ENCODE data around the gene WDPCP. TPM values are rescaled to one million over a fixed set of nuclear protein-coding genes. Genes with fewer than 3 reads are reported as not detected.
"Not testable (repeated sequence)": the region's sequence is repeated elsewhere in the genome, so short reads cannot be mapped to it uniquely, and the experiment has no call there.

Gene WDPCP
- total RNA-seq, 1 donor from 2014 or later, result 18.8 TPM

DNA sequence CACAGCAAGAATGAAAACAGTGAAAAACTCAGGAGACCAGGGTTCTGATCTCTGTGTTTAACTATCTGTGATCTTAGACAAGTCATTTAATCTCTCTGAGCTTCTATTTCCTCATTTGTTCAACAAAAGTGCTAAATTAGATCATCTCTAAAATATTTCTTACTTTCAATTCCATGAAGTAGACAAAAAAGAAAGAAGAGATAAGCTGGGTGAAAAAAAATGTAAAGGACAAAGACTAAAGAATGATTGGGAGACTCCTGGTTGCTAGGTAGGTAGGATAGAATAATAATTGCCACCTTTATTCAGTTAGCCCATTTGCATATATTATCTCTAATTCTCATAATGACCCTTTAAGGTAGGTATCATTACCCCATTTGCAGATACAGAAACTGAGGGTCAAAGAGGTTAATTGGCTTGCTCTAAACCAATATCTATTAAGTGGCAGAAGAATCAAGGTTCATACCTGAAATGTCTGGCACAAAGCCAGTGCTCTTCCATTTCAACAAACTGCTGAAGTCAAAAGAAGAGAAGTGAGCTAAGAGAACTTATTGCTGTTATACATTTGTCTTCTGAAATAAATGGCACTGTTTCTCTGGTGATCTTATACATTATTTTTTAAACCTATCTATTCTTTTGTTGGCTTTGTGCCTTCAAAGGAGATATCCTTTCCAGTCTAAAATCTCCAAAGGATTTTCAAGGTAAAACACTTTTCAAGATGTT is 395.9 kb downstream of the WDPCP start:
- no peak overlapping the region for H3K27ac ChIP-seq (replicated peaks)
- no peaks in the 10 kb centered on the region for H3K4me1 ChIP-seq
- intact Hi-C loops (cut with micrococcal nuclease), result no loop called here
- no peaks in the 10 kb centered on the region for H3K36me3 ChIP-seq
- no peak overlapping the region for H3K4me3 ChIP-seq
- no peaks in the 10 kb centered on the region for H3K27me3 ChIP-seq (ENCODE audit: low read depth)
- TF ChIP-seq, protein P1, sequence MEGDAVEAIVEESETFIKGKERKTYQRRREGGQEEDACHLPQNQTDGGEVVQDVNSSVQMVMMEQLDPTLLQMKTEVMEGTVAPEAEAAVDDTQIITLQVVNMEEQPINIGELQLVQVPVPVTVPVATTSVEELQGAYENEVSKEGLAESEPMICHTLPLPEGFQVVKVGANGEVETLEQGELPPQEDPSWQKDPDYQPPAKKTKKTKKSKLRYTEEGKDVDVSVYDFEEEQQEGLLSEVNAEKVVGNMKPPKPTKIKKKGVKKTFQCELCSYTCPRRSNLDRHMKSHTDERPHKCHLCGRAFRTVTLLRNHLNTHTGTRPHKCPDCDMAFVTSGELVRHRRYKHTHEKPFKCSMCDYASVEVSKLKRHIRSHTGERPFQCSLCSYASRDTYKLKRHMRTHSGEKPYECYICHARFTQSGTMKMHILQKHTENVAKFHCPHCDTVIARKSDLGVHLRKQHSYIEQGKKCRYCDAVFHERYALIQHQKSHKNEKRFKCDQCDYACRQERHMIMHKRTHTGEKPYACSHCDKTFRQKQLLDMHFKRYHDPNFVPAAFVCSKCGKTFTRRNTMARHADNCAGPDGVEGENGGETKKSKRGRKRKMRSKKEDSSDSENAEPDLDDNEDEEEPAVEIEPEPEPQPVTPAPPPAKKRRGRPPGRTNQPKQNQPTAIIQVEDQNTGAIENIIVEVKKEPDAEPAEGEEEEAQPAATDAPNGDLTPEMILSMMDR (IDR thresholded peaks at IDR 0.05; ENCODE audit: borderline replicate concordance), result no peak
- peaks cover 14% of the 10 kb centered on the region for H3K9me3 ChIP-seq (replicated peaks)
- DNase-seq, result no peak

- TF ChIP-seq, protein P1 (IDR thresholded peaks at IDR 0.05; ENCODE audit: borderline replicate concordance), result peak; percentile 54
- Histone ChIP-seq H3K27ac (replicated peaks) (no peak overlapping the region), H3K36me3 (no peaks in the 10 kb centered on the region), H3K27me3 (ENCODE audit: low read depth) (no peaks in the 10 kb centered on the region), H3K4me3 (no peak overlapping the region), H3K4me1 (no peaks in the 10 kb centered on the region), H3K9me3 (replicated peaks) (peaks cover 20% of the 10 kb centered on the region)
- intact Hi-C loops (cut with micrococcal nuclease), result no loop called here
- DNase-seq, result no peak
Observed at GRCh38 chr2:63189026-63189425, 399.3 kb downstream of the WDPCP start.

DNA sequence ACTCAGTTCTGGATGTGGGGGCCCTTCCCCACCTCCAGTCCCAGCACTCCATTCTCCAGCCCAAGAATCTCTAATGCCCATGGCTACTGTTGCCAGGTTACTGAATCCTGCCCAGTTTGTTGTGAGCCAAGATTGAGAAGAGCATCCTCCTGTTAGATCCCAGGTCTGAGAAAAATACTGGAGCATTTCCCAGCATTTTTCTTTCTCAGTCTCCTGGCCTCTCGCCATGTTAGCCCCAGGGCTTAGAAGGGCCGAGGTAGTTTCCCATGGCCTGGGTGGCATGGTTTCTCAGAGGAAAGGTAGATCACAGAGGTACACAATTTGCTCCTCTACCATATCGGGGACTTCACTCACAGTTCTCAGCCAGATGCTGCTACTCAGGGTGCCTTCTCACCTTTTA is 401.9 kb downstream of the WDPCP start:
- TF ChIP-seq, protein P1 (IDR thresholded peaks at IDR 0.05; ENCODE audit: borderline replicate concordance), result no peak
- Histone ChIP-seq H3K4me3 (no peak overlapping the region), H3K27ac (replicated peaks) (no peak overlapping the region), H3K9me3 (replicated peaks) (peaks cover 30% of the 10 kb centered on the region), H3K27me3 (ENCODE audit: low read depth) (no peaks in the 10 kb centered on the region), H3K36me3 (no peaks in the 10 kb centered on the region), H3K4me1 (no peaks in the 10 kb centered on the region)
- no peak for DNase-seq
- intact Hi-C loops (cut with micrococcal nuclease), result no loop called here

- intact Hi-C loops (cut with micrococcal nuclease), result no loop called here
- Histone ChIP-seq H3K27ac (replicated peaks) (no peak overlapping the region), H3K4me3 (no peak overlapping the region)
Observed at GRCh38 chr2:63163161-63163820, 425.0 kb downstream of the WDPCP start.

DNA sequence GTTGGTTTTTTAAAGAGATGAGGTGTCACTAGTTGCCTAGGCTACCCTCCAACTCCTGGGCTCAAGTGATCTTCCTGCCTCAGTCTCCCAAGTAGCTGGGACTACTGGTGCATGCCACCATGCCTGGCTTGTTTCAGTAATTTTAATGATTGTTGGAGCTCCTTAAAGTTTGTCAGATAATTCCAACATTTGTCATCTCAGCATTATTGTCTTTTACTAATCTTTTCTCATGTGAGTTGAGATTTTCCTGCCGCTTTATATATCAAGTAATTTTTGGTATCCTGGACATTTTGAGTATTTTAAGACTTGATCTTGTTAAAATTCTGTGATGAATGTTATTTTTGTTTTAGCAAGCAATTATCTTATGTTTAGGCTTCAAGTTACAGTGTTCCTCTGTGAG is 429.0 kb downstream of the WDPCP start:
- Histone ChIP-seq H3K4me3 (no peak overlapping the region), H3K36me3 (no peaks in the 10 kb centered on the region), H3K27me3 (ENCODE audit: low read depth) (no peaks in the 10 kb centered on the region), H3K27ac (replicated peaks) (no peak overlapping the region), H3K9me3 (replicated peaks) (peaks cover 3% of the 10 kb centered on the region), H3K4me1 (no peaks in the 10 kb centered on the region)
- no peak for DNase-seq
- intact Hi-C loops (cut with micrococcal nuclease), result no loop called here
- TF ChIP-seq, protein P1 (IDR thresholded peaks at IDR 0.05; ENCODE audit: borderline replicate concordance), result no peak

More at GRCh38 chr2:63163161-63163820, 425.0 kb downstream of the WDPCP start:
- no peaks in the 10 kb centered on the region for H3K36me3 ChIP-seq
- H3K27me3 ChIP-seq (ENCODE audit: low read depth), result no peaks in the 10 kb centered on the region
- no peaks in the 10 kb centered on the region for H3K4me1 ChIP-seq
- TF ChIP-seq, protein P1 (IDR thresholded peaks at IDR 0.05; ENCODE audit: borderline replicate concordance), result no peak
- H3K9me3 ChIP-seq (replicated peaks), result peaks cover 25% of the 10 kb centered on the region
- DNase-seq, result no peak

DNA sequence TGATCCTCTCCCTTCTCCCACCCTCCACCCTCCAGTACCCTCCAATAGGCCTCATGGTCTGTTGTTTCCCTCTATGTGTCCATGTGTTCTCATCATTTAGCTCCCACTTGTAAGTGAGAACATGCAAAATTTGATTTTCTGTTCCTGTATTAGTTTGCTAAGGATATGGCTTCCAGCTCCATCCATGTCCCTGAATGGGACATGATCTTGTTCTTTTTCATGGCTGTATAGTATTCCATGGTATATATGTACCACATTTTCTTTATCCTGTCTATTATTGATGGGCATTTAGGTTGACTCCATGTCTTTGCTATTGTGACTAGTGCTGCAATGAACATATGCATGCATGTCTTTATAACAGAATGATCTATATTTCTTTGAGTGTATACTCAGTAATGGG is 451.6 kb downstream of the WDPCP start:
- H3K4me3 ChIP-seq; DNase-seq; H3K27me3 ChIP-seq (ENCODE audit: low read depth); H3K27ac ChIP-seq (replicated peaks); intact Hi-C loops (cut with micrococcal nuclease); H3K4me1 ChIP-seq: not testable (repeated sequence)
- Histone ChIP-seq H3K9me3 (replicated peaks) (peaks cover 85% of the 10 kb centered on the region), H3K36me3 (peaks cover 12% of the 10 kb centered on the region)
